Measurements from ENCODE around the gene UPF3A.
"Not testable (repeated sequence)": the region's sequence is repeated elsewhere in the genome, so short reads cannot be mapped to it uniquely, and the experiment has no call there.

The UPF3A gene

GRCh38 chr13:114338959-114339358 is 57.6 kb downstream of the UPF3A start:
- Histone ChIP-seq H3K27me3 (ENCODE audit: insufficient read depth, poor library complexity, severe bottlenecking) (no peaks in the 10 kb centered on the region), H3K27ac (replicated peaks) (peak overlapping the region; percentile 29; the same call in 1 of the 2 replicates), H3K4me3 (replicated peaks; ENCODE audit: insufficient read depth, low read length) (no peak overlapping the region)
- TF ChIP-seq GABPA (IDR thresholded peaks at IDR 0.05; ENCODE audit: low read depth), result no peak
- TF ChIP-seq SPI1 (IDR thresholded peaks at IDR 0.05; ENCODE audit: borderline replicate concordance, low read depth), result no peak
- no peak for TF ChIP-seq REST (IDR thresholded peaks at IDR 0.05; ENCODE audit: insufficient replicate concordance, low read depth)
- TF ChIP-seq, protein P1, sequence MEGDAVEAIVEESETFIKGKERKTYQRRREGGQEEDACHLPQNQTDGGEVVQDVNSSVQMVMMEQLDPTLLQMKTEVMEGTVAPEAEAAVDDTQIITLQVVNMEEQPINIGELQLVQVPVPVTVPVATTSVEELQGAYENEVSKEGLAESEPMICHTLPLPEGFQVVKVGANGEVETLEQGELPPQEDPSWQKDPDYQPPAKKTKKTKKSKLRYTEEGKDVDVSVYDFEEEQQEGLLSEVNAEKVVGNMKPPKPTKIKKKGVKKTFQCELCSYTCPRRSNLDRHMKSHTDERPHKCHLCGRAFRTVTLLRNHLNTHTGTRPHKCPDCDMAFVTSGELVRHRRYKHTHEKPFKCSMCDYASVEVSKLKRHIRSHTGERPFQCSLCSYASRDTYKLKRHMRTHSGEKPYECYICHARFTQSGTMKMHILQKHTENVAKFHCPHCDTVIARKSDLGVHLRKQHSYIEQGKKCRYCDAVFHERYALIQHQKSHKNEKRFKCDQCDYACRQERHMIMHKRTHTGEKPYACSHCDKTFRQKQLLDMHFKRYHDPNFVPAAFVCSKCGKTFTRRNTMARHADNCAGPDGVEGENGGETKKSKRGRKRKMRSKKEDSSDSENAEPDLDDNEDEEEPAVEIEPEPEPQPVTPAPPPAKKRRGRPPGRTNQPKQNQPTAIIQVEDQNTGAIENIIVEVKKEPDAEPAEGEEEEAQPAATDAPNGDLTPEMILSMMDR (IDR thresholded peaks at IDR 0.05; ENCODE audit: insufficient read depth, low read length), result no peak
- TF ChIP-seq POLR2AphosphoS5 (IDR thresholded peaks at IDR 0.05; ENCODE audit: low read depth), result no peak
- DNase-seq (ENCODE audit: low read depth in 1 of 2, low spot score in 1 of 2), result no peak

GRCh38 chr13:114339857-114340534 is 58.6 kb downstream of the UPF3A start:
- peak overlapping the region; percentile 39 for H3K27ac ChIP-seq (replicated peaks)
- H3K27me3 ChIP-seq (ENCODE audit: insufficient read depth, poor library complexity, severe bottlenecking), result no peaks in the 10 kb centered on the region
- peak in 1 of 2 experiments; percentile 81 for DNase-seq (ENCODE audit: low read depth in 1 of 2, low spot score in 1 of 2)
- no peak for TF ChIP-seq GABPA (IDR thresholded peaks at IDR 0.05; ENCODE audit: low read depth)
- TF ChIP-seq, protein P1 (IDR thresholded peaks at IDR 0.05; ENCODE audit: insufficient read depth, low read length), result peak; percentile 36
- H3K4me3 ChIP-seq (replicated peaks; ENCODE audit: insufficient read depth, low read length), result no peak overlapping the region

DNA sequence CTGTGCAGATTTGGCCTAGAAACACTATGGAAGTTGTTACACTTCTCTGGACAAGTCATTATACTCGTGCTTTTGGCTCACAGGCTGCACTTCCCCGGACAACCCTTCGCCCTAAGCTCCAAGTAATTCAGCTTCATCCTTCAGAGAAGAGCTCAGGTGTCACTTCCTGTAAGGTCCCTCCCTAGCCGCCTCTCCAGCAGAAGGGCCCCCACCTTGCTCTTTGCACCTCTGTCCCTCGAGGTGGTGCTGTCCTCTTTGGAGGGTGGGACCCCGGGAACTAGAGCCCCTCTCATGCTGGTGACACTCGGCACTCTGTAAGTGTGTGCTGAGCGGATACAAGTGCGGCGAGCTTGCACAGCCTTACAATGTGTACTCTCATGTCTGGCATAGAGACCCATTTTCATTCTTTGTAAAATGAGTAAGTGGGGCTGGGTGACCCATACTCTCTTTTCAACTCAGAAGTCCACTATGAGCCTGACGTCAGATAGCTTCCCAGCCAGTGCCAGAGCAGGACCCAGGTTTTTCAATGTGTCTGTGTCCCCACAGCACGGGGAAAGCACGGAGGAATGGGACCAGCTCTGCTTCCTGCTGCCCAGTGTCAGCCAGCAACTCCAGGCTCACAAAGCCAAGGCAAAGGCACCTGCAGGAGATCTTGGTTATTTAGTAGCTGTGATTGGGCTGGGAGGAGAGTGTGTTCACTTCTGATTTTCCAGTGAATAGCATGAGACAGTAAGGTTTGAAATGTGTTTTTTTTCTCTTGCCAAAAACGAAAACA is 59.8 kb downstream of the UPF3A start:
- 0 out of 2 replicates have a peak overlapping the region, but pooled peaks have one; percentile 1 for H3K27ac ChIP-seq (replicated peaks)
- H3K27me3 ChIP-seq (ENCODE audit: insufficient read depth, poor library complexity, severe bottlenecking), result no peaks in the 10 kb centered on the region
- TF ChIP-seq SPI1 (IDR thresholded peaks at IDR 0.05; ENCODE audit: borderline replicate concordance, low read depth) (no peak), REST (IDR thresholded peaks at IDR 0.05; ENCODE audit: insufficient replicate concordance, low read depth) (no peak), POLR2AphosphoS5 (IDR thresholded peaks at IDR 0.05; ENCODE audit: low read depth) (no peak), GABPA (IDR thresholded peaks at IDR 0.05; ENCODE audit: low read depth) (no peak)
- TF ChIP-seq, protein P1 (IDR thresholded peaks at IDR 0.05; ENCODE audit: insufficient read depth, low read length), result no peak
- no peak for DNase-seq (ENCODE audit: low read depth in 1 of 2, low spot score in 1 of 2)
- no peak overlapping the region for H3K4me3 ChIP-seq (replicated peaks; ENCODE audit: insufficient read depth, low read length)

GRCh38 chr13:114347256-114347655 is 65.9 kb downstream of the UPF3A start:
- not testable (repeated sequence) for H3K4me3 ChIP-seq (replicated peaks; ENCODE audit: insufficient read depth, low read length); H3K27me3 ChIP-seq (ENCODE audit: insufficient read depth, poor library complexity, severe bottlenecking)

DNA sequence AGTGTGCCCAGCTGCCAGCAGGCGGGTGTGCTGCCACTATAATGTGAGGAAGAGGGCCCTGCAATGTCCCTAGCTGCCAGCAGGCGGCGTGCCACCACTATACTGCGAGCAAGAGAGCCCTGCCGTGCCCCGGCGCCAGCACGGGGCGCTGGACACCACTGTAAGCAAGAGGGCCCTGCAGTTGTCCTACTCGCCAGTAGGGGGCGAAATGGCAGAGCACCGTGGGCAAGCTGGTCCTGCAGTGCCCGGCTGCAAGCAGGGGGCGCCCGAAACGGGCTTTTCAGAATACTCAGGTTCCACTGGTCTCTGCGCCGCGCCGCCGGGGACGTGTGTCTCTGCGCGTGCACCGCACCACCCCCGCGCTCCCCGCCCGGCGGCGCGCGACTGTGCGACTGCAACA is 71.4 kb downstream of the UPF3A start:
- H3K27ac ChIP-seq (replicated peaks); H3K4me3 ChIP-seq (replicated peaks; ENCODE audit: insufficient read depth, low read length); H3K27me3 ChIP-seq (ENCODE audit: insufficient read depth, poor library complexity, severe bottlenecking): not testable (repeated sequence)
- DNase-seq (ENCODE audit: low read depth in 1 of 2, low spot score in 1 of 2), result peak in 1 of 2 experiments; percentile 54

More at GRCh38 chr13:114347256-114347655, 65.9 kb downstream of the UPF3A start:
- H3K27ac ChIP-seq (replicated peaks); DNase-seq (ENCODE audit: low read depth in 1 of 2, low spot score in 1 of 2): not testable (repeated sequence)

DNA sequence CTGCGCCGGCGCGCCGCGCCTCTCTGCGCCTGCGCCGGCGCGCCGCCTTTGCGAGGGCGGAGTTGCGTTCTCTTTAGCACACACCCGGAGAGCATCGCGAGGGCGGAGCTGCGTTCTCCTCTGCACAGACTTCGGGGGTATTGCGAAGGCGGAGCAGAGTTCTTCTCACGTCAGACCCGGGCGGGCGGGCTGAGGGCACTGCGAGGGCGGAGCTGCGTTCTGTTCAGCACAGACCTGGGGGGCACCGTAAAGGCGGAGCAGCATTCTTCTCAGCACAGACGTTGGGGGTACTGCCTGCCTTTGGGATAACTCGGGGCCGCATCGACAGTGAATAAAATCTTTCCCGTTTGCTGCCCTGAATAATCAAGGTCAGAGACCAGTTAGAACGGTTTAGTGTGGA is 72.0 kb downstream of the UPF3A start:
- not testable (repeated sequence) for H3K27ac ChIP-seq (replicated peaks); H3K4me3 ChIP-seq (replicated peaks; ENCODE audit: insufficient read depth, low read length); DNase-seq (ENCODE audit: low read depth in 1 of 2, low spot score in 1 of 2); H3K27me3 ChIP-seq (ENCODE audit: insufficient read depth, poor library complexity, severe bottlenecking)

Data from HL-60 (cell line).